Measurements from ENCODE around the gene POU2AF2.
A peak's percentile ranks its signal among the peaks of the same experiment; 100 is the strongest.
"Not testable (repeated sequence)": the region's sequence is repeated elsewhere in the genome, so short reads cannot be mapped to it uniquely, and the experiment has no call there.

POU2AF2 gene

GRCh38 chr11:111245425-111245824 is at the start of gene POU2AF2:
Gene POU2AF2 (plus strand): TSS chr11:111245725. CDS start chr11:111245854, 129 bp downstream.
- Mint-ChIP-seq H3K9me3 (no peaks in the 10 kb centered on the region), H3K27ac (no peak within 1 kb of the TSS), H3K4me1 (no peaks in the 10 kb centered on the region), H3K36me3 (no peaks in the 10 kb centered on the region), H3K27me3 (peaks cover 26 to 37% of the 10 kb centered on the region in 2 donors), H3K4me3 (no peak within 1 kb of the TSS)
- DNase-seq (no peak), ATAC-seq (replicated peaks) (no peak)

- Mint-ChIP-seq H3K4me3 (no peak overlapping the region), H3K27me3 (no peaks in the 10 kb centered on the region), H3K9me3 (peaks cover 0 to 2% of the 10 kb centered on the region in 2 donors), H3K27ac (no peak overlapping the region), H3K4me1 (peaks cover 23 to 28% of the 10 kb centered on the region in 2 donors), H3K36me3 (peaks cover 3 to 4% of the 10 kb centered on the region in 2 donors)
- no peak for DNase-seq
- ATAC-seq (replicated peaks) = no peak
Observed at GRCh38 chr11:111200010-111200534, 45.5 kb upstream of the POU2AF2 start.

- Mint-ChIP-seq H3K9me3 (no peaks in the 10 kb centered on the region), H3K36me3 (no peaks in the 10 kb centered on the region), H3K4me1 (peaks cover 23 to 39% of the 10 kb centered on the region in 2 donors), H3K27me3 (no peaks in the 10 kb centered on the region), H3K27ac (no peak overlapping the region), H3K4me3 (no peak overlapping the region)
- ATAC-seq (replicated peaks) (no peak), DNase-seq (no peak)
Observed at GRCh38 chr11:111204211-111204610, 41.3 kb upstream of the POU2AF2 start.

- no peaks in the 10 kb centered on the region for H3K27me3 Mint-ChIP-seq
- no peak for DNase-seq
- no peaks in the 10 kb centered on the region for H3K9me3 Mint-ChIP-seq
- H3K27ac Mint-ChIP-seq = no peak overlapping the region
- ATAC-seq (replicated peaks) = peak; percentile 84 to 90
- no peak overlapping the region for H3K4me3 Mint-ChIP-seq
- H3K4me1 Mint-ChIP-seq = peaks cover 18 to 32% of the 10 kb centered on the region in 2 donors
- H3K36me3 Mint-ChIP-seq = no peaks in the 10 kb centered on the region
Observed at GRCh38 chr11:111205632-111206385, 39.7 kb upstream of the POU2AF2 start.

GRCh38 chr11:111206472-111206871 is 39.1 kb upstream of the POU2AF2 start:
- no peaks in the 10 kb centered on the region for H3K27me3 Mint-ChIP-seq

GRCh38 chr11:111207213-111207612 is 38.3 kb upstream of the POU2AF2 start:
- no peaks in the 10 kb centered on the region for H3K9me3 Mint-ChIP-seq
- ATAC-seq (replicated peaks) (peak; percentile 57 to 66), DNase-seq (no peak)

More at GRCh38 chr11:111206472-111206871, 39.1 kb upstream of the POU2AF2 start:
- Mint-ChIP-seq H3K36me3 (no peaks in the 10 kb centered on the region), H3K27ac (no peak overlapping the region), H3K4me1 (peaks cover 18 to 32% of the 10 kb centered on the region in 2 donors), H3K9me3 (no peaks in the 10 kb centered on the region), H3K4me3 (no peak overlapping the region)
- no peak for ATAC-seq (replicated peaks)
- no peak for DNase-seq

GRCh38 chr11:111209543-111210355 is 35.8 kb upstream of the POU2AF2 start:
- Mint-ChIP-seq H3K4me1 (peaks cover 10 to 20% of the 10 kb centered on the region in 2 donors), H3K9me3 (peaks cover 0 to 2% of the 10 kb centered on the region in 2 donors), H3K4me3 (no peak overlapping the region), H3K27ac (no peak overlapping the region), H3K27me3 (no peaks in the 10 kb centered on the region), H3K36me3 (no peaks in the 10 kb centered on the region)
- ATAC-seq (replicated peaks) = no peak
- DNase-seq = no peak

More at GRCh38 chr11:111207213-111207612, 38.3 kb upstream of the POU2AF2 start:
- Mint-ChIP-seq H3K27me3 (no peaks in the 10 kb centered on the region), H3K36me3 (no peaks in the 10 kb centered on the region), H3K27ac (peak overlapping the region; percentile 37), H3K4me1 (peaks cover 18 to 32% of the 10 kb centered on the region in 2 donors), H3K4me3 (peak overlapping the region; percentile 4 to 51)

- H3K9me3 Mint-ChIP-seq = peaks cover 0 to 6% of the 10 kb centered on the region in 2 donors
- ATAC-seq (replicated peaks) (no peak), DNase-seq (no peak)
- H3K36me3 Mint-ChIP-seq = peaks cover 0 to 1% of the 10 kb centered on the region in 2 donors
- no peak overlapping the region for H3K4me3 Mint-ChIP-seq
- H3K27ac Mint-ChIP-seq = no peak overlapping the region
- H3K27me3 Mint-ChIP-seq = no peaks in the 10 kb centered on the region
- H3K4me1 Mint-ChIP-seq = peaks cover 0 to 5% of the 10 kb centered on the region in 2 donors
Observed at GRCh38 chr11:111213256-111213655, 32.3 kb upstream of the POU2AF2 start.

GRCh38 chr11:111220721-111221120 is 24.8 kb upstream of the POU2AF2 start:
- Mint-ChIP-seq H3K4me3 (no peak overlapping the region), H3K27me3 (no peaks in the 10 kb centered on the region), H3K9me3 (peaks cover 5 to 6% of the 10 kb centered on the region in 2 donors), H3K27ac (no peak overlapping the region), H3K4me1 (peaks cover 17 to 37% of the 10 kb centered on the region in 2 donors), H3K36me3 (peaks cover 0 to 1% of the 10 kb centered on the region in 2 donors)
- ATAC-seq (replicated peaks) (no peak), DNase-seq (no peak)

- Mint-ChIP-seq H3K27ac (no peak overlapping the region), H3K4me1 (peaks cover 17 to 33% of the 10 kb centered on the region in 2 donors), H3K36me3 (peaks cover 0 to 1% of the 10 kb centered on the region in 2 donors), H3K9me3 (peaks cover 4 to 5% of the 10 kb centered on the region in 2 donors), H3K4me3 (no peak overlapping the region), H3K27me3 (no peaks in the 10 kb centered on the region)
- DNase-seq = no peak
- ATAC-seq (replicated peaks) = no peak
Observed at GRCh38 chr11:111221208-111221607, 24.3 kb upstream of the POU2AF2 start.

GRCh38 chr11:111221936-111222335 is 23.6 kb upstream of the POU2AF2 start:
- not testable (repeated sequence) for H3K27me3 Mint-ChIP-seq; DNase-seq; H3K4me3 Mint-ChIP-seq; H3K27ac Mint-ChIP-seq; H3K9me3 Mint-ChIP-seq; ATAC-seq (replicated peaks); H3K36me3 Mint-ChIP-seq
- H3K4me1 Mint-ChIP-seq = peaks cover 19 to 36% of the 10 kb centered on the region in 2 donors

GRCh38 chr11:111222821-111223455 is 22.6 kb upstream of the POU2AF2 start:
- H3K36me3 Mint-ChIP-seq; DNase-seq; ATAC-seq (replicated peaks); H3K9me3 Mint-ChIP-seq; H3K27me3 Mint-ChIP-seq: not testable (repeated sequence)
- peaks cover 22 to 42% of the 10 kb centered on the region in 2 donors for H3K4me1 Mint-ChIP-seq
- H3K27ac Mint-ChIP-seq = peak overlapping the region; percentile 80
- peak overlapping the region; percentile 86 to 87 for H3K4me3 Mint-ChIP-seq

GRCh38 chr11:111225881-111226280 is 19.6 kb upstream of the POU2AF2 start:
- H3K4me3 Mint-ChIP-seq = no peak overlapping the region
- H3K9me3 Mint-ChIP-seq = peaks cover 4 to 5% of the 10 kb centered on the region in 2 donors
- peaks cover 0 to 3% of the 10 kb centered on the region in 2 donors for H3K36me3 Mint-ChIP-seq
- DNase-seq (no peak), ATAC-seq (replicated peaks) (no peak)
- H3K4me1 Mint-ChIP-seq = peaks cover 32 to 50% of the 10 kb centered on the region in 2 donors
- H3K27ac Mint-ChIP-seq = no peak overlapping the region
- no peaks in the 10 kb centered on the region for H3K27me3 Mint-ChIP-seq

- peaks cover 0 to 3% of the 10 kb centered on the region in 2 donors for H3K36me3 Mint-ChIP-seq
- peak in 1 of 2 donors; percentile 53 for ATAC-seq (replicated peaks)
- H3K9me3 Mint-ChIP-seq = peaks cover 4 to 5% of the 10 kb centered on the region in 2 donors
- peaks cover 0 to 10% of the 10 kb centered on the region in 2 donors for H3K27me3 Mint-ChIP-seq
- peaks cover 29 to 43% of the 10 kb centered on the region in 2 donors for H3K4me1 Mint-ChIP-seq
- H3K4me3 Mint-ChIP-seq = no peak overlapping the region
- H3K27ac Mint-ChIP-seq = no peak overlapping the region
- no peak for DNase-seq
Observed at GRCh38 chr11:111229604-111230003, 15.9 kb upstream of the POU2AF2 start.
